ENCODE results near the gene MARCHF9.

- peak; percentile 25 to 55 (median 48) for TF ChIP-seq CTCF (IDR thresholded peaks at IDR 0.05)
- TF ChIP-seq POLR2A (IDR thresholded peaks at IDR 0.05): no peak
Observed at GRCh38 chr12:57759360-57759980, 4.6 kb downstream of the MARCHF9 start.

All from right lobe of liver (tissue), 4 donors.